Measurements from ENCODE around the gene VWA1.
"Not testable (repeated sequence)": the region's sequence is repeated elsewhere in the genome, so short reads cannot be mapped to it uniquely, and the experiment has no call there.

The VWA1 gene

GRCh38 chr1:1459156-1459555 lies 23.7 kb downstream of the VWA1 start:
- not testable (repeated sequence) for DNase-seq (ENCODE audit: low spot score)

DNA sequence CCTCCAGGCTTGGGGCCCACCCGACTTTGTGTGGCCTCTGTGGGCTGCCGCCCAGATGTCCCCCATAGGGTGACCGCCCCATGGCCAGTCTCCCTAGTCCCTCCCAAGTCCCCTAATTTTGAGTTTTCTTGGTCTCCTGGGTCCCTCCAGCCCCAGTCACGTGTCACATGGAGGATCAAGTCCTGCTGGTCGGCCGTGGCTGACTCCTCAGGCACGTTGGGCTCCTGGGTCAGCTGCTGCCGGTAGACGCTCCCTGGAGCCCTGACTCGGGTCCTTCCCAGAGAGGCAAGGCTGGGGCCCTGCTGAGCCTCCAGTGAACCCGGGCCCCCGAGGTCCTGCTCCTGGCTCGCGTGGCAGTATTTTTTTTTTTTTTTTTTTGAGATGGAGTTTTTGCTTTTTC lies 24.2 kb downstream of the VWA1 start:
- not testable (repeated sequence) for DNase-seq (ENCODE audit: low spot score)

- no peak for DNase-seq (ENCODE audit: low spot score)
Measured at GRCh38 chr1:1460540-1461130, 25.1 kb downstream of the VWA1 start.

DNA sequence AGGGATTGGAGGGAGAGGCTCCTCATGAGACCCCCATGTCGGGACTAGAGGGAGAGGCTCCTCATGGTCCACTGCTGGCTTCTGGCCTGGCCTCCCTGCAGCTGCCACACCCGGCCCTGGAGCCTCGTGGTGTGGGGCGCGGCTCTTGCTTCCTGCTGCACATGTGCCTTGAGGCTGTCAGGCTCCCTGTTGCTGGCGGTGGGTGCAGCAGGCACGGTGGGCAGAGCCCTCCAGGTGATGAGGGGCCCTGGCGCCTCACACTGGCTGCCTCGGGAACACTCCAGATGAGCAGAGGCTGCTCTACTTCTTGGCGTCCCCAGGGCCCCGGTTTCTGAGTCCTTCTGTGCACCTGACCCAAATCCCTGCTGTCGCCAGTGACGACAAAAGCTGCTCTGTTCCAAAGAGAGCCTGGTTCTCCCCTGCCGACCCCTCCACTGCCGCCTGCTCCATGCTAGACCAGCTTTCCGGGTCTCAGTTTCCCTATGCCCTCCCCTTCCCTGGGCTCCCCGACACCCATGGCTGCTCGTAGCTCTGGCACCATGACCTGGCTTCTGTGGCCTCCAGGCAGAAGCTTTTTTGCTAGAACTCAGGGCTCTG lies 26.3 kb downstream of the VWA1 start:
- peak; percentile 13 for DNase-seq (ENCODE audit: low spot score)

- peak; percentile 94 for DNase-seq (ENCODE audit: low spot score)
Measured at GRCh38 chr1:1462318-1462966, 27.0 kb downstream of the VWA1 start.

- no peak for DNase-seq (ENCODE audit: low spot score)
Measured at GRCh38 chr1:1463312-1463711, 27.8 kb downstream of the VWA1 start.

- not testable (repeated sequence) for DNase-seq (ENCODE audit: low spot score)
Measured at GRCh38 chr1:1468196-1468985, 32.9 kb downstream of the VWA1 start.

- peak; percentile 2 for DNase-seq (ENCODE audit: low spot score)
Measured at GRCh38 chr1:1470626-1471388, 35.3 kb downstream of the VWA1 start.

DNA sequence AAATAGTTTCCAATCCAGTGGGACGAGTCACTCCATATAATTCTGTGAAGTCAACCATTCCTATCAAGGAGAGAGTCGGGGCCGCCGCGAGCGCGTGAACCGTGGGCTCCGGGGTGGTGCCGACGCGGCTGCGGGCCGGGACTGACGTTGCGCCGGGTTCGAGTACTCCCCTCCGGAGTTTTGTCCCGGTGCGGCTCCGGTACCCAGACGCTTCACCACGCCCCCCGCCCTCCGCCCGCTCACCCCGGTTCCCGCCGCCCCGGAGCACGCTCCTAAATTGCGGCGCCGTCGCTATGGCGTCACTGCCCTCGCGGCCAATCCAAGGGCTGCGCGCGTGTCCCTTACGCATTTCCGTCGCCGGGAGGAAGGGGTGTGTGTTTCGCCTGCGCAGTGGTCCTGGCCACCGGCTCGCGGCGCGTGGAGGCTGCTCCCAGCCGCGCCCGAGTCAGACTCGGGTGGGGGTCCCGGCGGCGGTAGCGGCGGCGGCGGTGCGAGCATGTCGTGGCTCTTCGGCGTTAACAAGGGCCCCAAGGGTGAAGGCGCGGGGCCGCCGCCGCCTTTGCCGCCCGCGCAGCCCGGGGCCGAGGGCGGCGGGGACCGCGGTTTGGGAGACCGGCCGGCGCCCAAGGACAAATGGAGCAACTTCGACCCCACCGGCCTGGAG lies 36.0 kb downstream of the VWA1 start, which contains the start of gene ATAD3B:
Gene ATAD3B (plus strand): TSS at position 377 of the 664 bp plus-strand sequence. CDS start 120 bp downstream, at position 497.
- DNase-seq (ENCODE audit: low spot score): peak; percentile 92

DNA sequence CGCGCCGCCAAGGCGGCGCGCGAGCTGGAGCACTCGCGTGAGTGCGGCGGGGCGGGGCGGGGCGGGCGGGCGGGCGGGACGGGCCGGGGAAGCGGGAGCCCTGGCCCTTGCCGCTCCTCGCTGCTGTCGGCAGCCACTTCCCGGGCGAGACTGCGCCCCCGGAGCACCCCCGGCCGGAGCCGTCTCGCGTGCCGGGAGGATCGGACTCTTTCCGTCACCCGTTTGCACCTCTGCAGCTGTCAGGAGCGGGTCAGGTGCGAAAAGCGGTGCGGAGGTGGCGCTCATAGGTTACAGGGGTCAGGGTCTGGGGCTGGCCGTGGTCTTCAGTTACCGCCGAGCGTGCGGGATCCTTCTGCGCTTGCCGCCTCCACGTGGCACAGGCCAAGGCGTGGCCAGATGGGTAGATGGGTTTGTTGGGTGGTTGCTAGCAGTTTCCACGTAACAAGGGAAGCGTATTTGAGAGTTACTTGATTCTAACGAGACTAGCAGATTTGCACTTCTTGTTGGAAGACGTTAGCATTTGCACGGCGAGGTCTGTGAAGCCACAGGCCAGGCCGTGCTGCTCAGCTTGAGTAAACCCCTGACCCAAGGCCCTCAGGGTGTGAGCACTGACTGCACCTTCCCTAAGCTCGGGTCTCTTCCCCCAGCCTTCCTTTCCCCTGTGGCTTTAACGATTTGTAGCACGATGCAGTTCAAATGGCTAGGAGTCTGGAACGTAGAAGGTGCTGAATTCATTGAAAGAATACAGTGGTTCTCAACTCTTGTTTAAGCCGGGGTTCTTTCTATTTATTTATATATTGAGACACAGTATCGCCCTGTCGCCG lies 36.8 kb downstream of the VWA1 start:
- DNase-seq (ENCODE audit: low spot score): peak; percentile 7

GRCh38 chr1:1476011-1476410 lies 40.5 kb downstream of the VWA1 start:
- not testable (repeated sequence) for DNase-seq (ENCODE audit: low spot score)

DNA sequence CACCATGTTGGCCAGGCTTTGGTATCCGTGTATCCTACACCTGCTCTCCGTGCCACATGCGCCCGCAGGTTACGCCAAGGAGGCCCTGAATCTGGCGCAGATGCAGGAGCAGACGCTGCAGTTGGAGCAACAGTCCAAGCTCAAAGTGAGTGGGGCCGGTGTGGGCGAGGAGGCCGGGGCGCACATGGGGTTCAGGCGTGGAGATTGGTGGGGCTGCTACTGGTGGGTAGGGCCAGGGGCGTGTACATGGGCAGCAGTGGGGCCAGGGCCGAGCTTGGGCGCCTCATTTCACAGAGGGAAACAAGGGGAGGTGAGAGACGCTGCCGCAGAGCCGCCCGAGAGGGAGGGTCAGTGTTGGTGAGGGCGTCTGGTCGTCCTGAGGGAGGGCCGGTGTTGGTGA lies 41.7 kb downstream of the VWA1 start:
- no peak for DNase-seq (ENCODE audit: low spot score)

GRCh38 chr1:1479547-1480487 lies 44.3 kb downstream of the VWA1 start:
- no peak for DNase-seq (ENCODE audit: low spot score)

DNA sequence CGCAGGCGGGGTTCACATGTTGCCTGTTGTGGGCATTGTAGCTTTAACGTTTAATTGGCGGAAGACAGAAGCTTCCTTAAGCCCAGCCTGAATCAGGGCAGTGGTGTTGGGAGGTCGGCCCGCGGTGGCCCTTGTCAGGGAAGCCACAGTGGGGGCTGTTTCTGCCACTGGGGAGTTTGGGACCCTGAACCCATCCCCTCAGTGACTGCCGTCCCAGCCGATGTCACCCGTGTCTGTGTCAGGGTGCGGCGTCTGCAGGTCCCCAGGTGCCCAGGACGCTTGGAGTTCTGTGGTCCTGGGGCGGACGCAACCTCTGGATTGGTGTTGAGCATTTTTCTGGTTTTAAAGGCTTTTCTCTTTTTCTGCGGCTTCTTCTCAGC lies 45.0 kb downstream of the VWA1 start:
- DNase-seq (ENCODE audit: low spot score): not testable (repeated sequence)

DNA sequence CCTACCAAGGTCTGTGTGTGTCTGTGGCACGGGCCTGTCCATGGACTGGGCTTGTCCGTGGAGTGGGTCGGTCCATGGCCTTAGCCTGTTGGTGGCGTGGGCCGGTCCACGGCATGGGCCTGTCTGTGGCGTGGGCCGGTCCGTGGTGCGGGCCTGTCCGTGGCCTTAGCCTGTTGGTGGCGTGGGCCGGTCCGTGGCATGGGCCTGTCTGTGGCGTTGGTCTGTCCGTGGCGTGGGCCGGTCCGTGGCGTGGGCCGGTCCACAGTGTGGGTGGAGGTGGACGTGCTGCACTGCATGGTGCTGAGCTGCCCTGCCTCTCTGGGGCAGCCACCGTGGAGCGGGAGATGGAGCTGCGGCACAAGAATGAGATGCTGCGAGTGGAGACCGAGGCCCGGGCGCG lies 46.3 kb downstream of the VWA1 start:
- not testable (repeated sequence) for DNase-seq (ENCODE audit: low spot score)

DNA sequence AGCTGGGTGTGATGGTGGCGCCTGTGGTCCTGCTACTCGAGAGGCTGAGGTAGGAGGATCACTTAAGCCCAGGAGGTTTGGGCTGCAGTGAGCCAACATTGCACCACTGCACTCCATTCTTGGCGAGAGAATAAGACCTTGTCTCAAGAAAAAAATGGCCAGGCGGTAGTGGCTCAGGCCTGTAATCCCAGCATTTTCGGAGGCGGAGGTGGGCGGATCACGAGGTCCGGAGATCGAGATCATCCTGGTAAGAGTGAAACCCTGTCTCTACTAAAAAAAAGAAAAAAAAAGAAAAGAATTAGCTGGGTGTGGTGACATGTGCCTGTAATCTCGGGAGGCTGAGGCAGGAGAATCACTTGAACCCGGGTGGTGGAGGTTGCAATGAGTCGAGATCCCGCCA lies 47.4 kb downstream of the VWA1 start:
- DNase-seq (ENCODE audit: low spot score): no peak

GRCh38 chr1:1483714-1484113 lies 48.2 kb downstream of the VWA1 start:
- DNase-seq (ENCODE audit: low spot score): no peak

DNA sequence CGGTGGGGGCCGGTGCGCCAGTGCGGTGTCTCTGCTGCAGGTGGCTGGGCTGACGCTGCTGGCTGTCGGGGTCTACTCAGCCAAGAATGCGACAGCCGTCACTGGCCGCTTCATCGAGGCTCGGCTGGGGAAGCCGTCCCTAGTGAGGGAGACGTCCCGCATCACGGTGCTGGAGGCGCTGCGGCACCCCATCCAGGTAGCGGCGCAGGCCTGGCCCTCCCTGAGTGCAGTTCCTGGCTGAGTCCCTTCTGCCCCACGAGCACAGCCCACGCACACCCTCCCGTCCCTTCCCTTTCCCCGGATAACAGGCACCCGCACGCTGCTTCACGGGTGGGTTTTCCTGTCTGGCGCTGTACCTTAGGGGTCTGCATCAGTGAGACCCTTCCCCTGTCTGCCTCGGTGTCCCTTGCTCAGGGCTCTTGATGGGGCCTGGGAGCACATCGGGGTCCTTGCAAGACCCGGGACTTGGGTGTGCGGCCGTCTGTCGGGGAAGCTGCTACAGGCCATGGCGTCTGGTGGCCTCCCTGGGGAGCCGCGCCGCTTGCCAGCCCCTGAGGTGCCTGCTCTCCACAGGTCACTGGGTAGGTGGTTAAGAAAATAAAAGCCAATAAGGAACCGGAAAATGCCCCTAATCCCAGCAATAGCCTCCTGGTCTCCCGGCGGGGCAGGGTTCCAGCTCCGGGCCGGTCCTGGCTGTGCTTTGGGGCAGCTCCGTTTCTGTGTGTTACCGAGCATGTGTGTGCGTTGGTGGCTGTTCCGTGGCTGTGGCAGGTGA lies 49.7 kb downstream of the VWA1 start:
- not testable (repeated sequence) for DNase-seq (ENCODE audit: low spot score)
